Measurements from ENCODE around the gene METTL15. TPM values are rescaled to one million over a fixed set of nuclear protein-coding genes. Genes with fewer than 3 reads are reported as not detected.

METTL15 gene
- total and polyA plus RNA-seq, 2 experiments from 2014 or later, result 9.0 to 19.8 TPM

DNA sequence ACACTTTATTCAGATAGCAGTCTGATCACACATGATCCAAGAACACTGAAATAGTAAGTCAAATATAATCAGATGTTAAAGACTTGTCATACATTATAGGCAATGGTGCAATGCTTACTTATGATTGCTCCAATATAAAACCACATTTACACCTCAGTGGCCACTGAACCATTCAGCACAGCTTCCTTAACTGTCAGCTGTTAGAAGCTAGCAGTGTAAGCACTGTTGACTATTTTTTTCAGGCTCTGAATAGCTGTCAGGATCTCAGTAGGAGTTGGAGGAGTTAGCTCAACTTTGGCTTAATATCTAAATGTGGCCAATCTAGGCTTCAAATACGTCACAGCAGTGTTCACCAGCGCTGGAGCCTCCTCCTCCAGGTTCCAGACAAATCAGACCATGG lies 36.6 kb downstream of the METTL15 start:
- no peaks in the 10 kb centered on the region for H3K27me3 ChIP-seq (ENCODE audit: insufficient read depth)
- H3K79me2 ChIP-seq (replicated peaks; ENCODE audit: insufficient read depth), result no peaks in the 10 kb centered on the region
- no peak overlapping the region for H2AFZ ChIP-seq
- Mint-ChIP-seq H3K27me3 (ENCODE audit: insufficient read depth, low read depth, poor library complexity) (no peaks in the 10 kb centered on the region), H3K27ac (no peak overlapping the region), H3K4me1 (no peaks in the 10 kb centered on the region), H3K4me3 (no peak overlapping the region), H3K36me3 (ENCODE audit: low read depth) (peaks cover 22% of the 10 kb centered on the region), H3K9me3 (peaks cover 20% of the 10 kb centered on the region)
- H3K4me2 ChIP-seq, result no peak overlapping the region
- DNase-seq (ENCODE audit: low spot score), result no peak
- no peaks in the 10 kb centered on the region for H3K4me1 ChIP-seq (ENCODE audit: insufficient read depth)
- no peaks in the 10 kb centered on the region for H3K9me2 ChIP-seq (ENCODE audit: insufficient read depth)
- H4K20me1 ChIP-seq (replicated peaks; ENCODE audit: insufficient read depth), result no peaks in the 10 kb centered on the region
- no peak for ATAC-seq
- H3F3A ChIP-seq (replicated peaks; ENCODE audit: low read depth), result no peaks in the 10 kb centered on the region
- TF ChIP-seq NANOG (IDR thresholded peaks at IDR 0.05; ENCODE audit: borderline replicate concordance), result no peak
- TF ChIP-seq ZNF331 (CRISPR knock-in tag; IDR thresholded peaks at IDR 0.05; ENCODE audit: low read depth), result no peak
- TF ChIP-seq, protein P1, sequence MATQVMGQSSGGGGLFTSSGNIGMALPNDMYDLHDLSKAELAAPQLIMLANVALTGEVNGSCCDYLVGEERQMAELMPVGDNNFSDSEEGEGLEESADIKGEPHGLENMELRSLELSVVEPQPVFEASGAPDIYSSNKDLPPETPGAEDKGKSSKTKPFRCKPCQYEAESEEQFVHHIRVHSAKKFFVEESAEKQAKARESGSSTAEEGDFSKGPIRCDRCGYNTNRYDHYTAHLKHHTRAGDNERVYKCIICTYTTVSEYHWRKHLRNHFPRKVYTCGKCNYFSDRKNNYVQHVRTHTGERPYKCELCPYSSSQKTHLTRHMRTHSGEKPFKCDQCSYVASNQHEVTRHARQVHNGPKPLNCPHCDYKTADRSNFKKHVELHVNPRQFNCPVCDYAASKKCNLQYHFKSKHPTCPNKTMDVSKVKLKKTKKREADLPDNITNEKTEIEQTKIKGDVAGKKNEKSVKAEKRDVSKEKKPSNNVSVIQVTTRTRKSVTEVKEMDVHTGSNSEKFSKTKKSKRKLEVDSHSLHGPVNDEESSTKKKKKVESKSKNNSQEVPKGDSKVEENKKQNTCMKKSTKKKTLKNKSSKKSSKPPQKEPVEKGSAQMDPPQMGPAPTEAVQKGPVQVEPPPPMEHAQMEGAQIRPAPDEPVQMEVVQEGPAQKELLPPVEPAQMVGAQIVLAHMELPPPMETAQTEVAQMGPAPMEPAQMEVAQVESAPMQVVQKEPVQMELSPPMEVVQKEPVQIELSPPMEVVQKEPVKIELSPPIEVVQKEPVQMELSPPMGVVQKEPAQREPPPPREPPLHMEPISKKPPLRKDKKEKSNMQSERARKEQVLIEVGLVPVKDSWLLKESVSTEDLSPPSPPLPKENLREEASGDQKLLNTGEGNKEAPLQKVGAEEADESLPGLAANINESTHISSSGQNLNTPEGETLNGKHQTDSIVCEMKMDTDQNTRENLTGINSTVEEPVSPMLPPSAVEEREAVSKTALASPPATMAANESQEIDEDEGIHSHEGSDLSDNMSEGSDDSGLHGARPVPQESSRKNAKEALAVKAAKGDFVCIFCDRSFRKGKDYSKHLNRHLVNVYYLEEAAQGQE (IDR thresholded peaks at IDR 0.05; ENCODE audit: unreplicated experiment), result no peak
- no peak for TF ChIP-seq STAT1 (IDR thresholded peaks at IDR 0.05; ENCODE audit: unreplicated experiment)
- no peak for TF ChIP-seq JUNB (IDR thresholded peaks at IDR 0.05; ENCODE audit: unreplicated experiment)
- TF ChIP-seq, protein P2, sequence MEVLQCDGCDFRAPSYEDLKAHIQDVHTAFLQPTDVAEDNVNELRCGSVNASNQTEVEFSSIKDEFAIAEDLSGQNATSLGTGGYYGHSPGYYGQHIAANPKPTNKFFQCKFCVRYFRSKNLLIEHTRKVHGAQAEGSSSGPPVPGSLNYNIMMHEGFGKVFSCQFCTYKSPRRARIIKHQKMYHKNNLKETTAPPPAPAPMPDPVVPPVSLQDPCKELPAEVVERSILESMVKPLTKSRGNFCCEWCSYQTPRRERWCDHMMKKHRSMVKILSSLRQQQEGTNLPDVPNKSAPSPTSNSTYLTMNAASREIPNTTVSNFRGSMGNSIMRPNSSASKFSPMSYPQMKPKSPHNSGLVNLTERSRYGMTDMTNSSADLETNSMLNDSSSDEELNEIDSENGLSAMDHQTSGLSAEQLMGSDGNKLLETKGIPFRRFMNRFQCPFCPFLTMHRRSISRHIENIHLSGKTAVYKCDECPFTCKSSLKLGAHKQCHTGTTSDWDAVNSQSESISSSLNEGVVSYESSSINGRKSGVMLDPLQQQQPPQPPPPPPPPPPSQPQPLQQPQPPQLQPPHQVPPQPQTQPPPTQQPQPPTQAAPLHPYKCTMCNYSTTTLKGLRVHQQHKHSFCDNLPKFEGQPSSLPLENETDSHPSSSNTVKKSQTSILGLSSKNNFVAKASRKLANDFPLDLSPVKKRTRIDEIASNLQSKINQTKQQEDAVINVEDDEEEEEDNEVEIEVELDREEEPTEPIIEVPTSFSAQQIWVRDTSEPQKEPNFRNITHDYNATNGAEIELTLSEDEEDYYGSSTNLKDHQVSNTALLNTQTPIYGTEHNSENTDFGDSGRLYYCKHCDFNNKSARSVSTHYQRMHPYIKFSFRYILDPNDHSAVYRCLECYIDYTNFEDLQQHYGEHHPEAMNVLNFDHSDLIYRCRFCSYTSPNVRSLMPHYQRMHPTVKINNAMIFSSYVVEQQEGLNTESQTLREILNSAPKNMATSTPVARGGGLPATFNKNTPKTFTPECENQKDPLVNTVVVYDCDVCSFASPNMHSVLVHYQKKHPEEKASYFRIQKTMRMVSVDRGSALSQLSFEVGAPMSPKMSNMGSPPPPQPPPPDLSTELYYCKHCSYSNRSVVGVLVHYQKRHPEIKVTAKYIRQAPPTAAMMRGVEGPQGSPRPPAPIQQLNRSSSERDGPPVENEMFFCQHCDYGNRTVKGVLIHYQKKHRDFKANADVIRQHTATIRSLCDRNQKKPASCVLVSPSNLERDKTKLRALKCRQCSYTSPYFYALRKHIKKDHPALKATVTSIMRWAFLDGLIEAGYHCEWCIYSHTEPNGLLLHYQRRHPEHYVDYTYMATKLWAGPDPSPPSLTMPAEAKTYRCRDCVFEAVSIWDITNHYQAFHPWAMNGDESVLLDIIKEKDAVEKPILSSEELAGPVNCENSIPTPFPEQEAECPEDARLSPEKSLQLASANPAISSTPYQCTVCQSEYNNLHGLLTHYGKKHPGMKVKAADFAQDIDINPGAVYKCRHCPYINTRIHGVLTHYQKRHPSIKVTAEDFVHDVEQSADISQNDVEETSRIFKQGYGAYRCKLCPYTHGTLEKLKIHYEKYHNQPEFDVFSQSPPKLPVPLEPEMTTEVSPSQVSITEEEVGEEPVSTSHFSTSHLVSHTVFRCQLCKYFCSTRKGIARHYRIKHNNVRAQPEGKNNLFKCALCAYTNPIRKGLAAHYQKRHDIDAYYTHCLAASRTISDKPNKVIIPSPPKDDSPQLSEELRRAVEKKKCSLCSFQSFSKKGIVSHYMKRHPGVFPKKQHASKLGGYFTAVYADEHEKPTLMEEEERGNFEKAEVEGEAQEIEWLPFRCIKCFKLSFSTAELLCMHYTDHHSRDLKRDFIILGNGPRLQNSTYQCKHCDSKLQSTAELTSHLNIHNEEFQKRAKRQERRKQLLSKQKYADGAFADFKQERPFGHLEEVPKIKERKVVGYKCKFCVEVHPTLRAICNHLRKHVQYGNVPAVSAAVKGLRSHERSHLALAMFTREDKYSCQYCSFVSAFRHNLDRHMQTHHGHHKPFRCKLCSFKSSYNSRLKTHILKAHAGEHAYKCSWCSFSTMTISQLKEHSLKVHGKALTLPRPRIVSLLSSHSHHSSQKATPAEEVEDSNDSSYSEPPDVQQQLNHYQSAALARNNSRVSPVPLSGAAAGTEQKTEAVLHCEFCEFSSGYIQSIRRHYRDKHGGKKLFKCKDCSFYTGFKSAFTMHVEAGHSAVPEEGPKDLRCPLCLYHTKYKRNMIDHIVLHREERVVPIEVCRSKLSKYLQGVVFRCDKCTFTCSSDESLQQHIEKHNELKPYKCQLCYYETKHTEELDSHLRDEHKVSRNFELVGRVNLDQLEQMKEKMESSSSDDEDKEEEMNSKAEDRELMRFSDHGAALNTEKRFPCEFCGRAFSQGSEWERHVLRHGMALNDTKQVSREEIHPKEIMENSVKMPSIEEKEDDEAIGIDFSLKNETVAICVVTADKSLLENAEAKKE (CRISPR knock-in tag; IDR thresholded peaks at IDR 0.05), result no peak
- no peak for TF ChIP-seq CREB1 (CRISPR knock-in tag; IDR thresholded peaks at IDR 0.05; ENCODE audit: low read depth)
- no peak for TF ChIP-seq EZH2 (IDR thresholded peaks at IDR 0.05; ENCODE audit: low read depth, unreplicated experiment)
- TF ChIP-seq ZNF114 (CRISPR knock-in tag; IDR thresholded peaks at IDR 0.05), result no peak
- TF ChIP-seq POLR2AphosphoS5 (IDR thresholded peaks at IDR 0.05; ENCODE audit: low read depth), result no peak
- TF ChIP-seq, protein P3, sequence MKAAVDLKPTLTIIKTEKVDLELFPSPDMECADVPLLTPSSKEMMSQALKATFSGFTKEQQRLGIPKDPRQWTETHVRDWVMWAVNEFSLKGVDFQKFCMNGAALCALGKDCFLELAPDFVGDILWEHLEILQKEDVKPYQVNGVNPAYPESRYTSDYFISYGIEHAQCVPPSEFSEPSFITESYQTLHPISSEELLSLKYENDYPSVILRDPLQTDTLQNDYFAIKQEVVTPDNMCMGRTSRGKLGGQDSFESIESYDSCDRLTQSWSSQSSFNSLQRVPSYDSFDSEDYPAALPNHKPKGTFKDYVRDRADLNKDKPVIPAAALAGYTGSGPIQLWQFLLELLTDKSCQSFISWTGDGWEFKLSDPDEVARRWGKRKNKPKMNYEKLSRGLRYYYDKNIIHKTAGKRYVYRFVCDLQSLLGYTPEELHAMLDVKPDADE (IDR thresholded peaks at IDR 0.05), result no peak
- TF ChIP-seq EZH2phosphoT487 (IDR thresholded peaks at IDR 0.05; ENCODE audit: unreplicated experiment), result no peak
- TF ChIP-seq, protein P4, sequence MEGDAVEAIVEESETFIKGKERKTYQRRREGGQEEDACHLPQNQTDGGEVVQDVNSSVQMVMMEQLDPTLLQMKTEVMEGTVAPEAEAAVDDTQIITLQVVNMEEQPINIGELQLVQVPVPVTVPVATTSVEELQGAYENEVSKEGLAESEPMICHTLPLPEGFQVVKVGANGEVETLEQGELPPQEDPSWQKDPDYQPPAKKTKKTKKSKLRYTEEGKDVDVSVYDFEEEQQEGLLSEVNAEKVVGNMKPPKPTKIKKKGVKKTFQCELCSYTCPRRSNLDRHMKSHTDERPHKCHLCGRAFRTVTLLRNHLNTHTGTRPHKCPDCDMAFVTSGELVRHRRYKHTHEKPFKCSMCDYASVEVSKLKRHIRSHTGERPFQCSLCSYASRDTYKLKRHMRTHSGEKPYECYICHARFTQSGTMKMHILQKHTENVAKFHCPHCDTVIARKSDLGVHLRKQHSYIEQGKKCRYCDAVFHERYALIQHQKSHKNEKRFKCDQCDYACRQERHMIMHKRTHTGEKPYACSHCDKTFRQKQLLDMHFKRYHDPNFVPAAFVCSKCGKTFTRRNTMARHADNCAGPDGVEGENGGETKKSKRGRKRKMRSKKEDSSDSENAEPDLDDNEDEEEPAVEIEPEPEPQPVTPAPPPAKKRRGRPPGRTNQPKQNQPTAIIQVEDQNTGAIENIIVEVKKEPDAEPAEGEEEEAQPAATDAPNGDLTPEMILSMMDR (conservative IDR thresholded peaks at IDR 0.05; ENCODE audit: low read depth in 2 of 2), result no peak
- no peak overlapping the region for H3K4me3 ChIP-seq
- H3K36me3 ChIP-seq (ENCODE audit: insufficient read depth), result no peaks in the 10 kb centered on the region; the same call in 1 of the 2 replicates
- H3K27ac ChIP-seq (ENCODE audit: low read depth), result no peak overlapping the region

Data from GM23338 (cell line).